IMR-90 (cell line): ENCODE measurements around the gene GPR173. TPM values are rescaled to one million over a fixed set of nuclear protein-coding genes. Genes with fewer than 3 reads are reported as not detected.

Experiments
- ATAC-seq: fragments of 200-7000 bp; cut with Tn5 transposase; 2 replicates; pipeline ENCODE4 v1.9.1; 2020; ENCODE audit warnings: low read depth, mild to moderate bottlenecking, moderate library complexity
- BruUV-seq: library from RNA; stranded (reverse); fragments of 400-500 nt; replicated peaks from 2 replicates; lab custom pipeline; 2021; lab: Mats Ljungman, UMichigan
- CTCF ChIA-PET: fragments of 300-600 bp; formaldehyde crosslinking; extraction: SDS; loops from one replicate; lab custom pipeline; 2021; ENCODE audit warnings: antibody characterized with exemption; lab: Yijun Ruan, JAX
- POLR2A ChIA-PET: fragments of 300-600 bp; sonication (Branson Sonifier 250); formaldehyde crosslinking; loops from one replicate; lab custom pipeline; 2022; ENCODE audit warnings: antibody characterized with exemption; ENCODE audit not compliant: unreplicated experiment; lab: Charles Lee
- DNase-seq: peaks from one replicate; pipeline ENCODE4 v3.0.0; 2013
- H2AFZ ChIP-seq: replicated peaks from 2 replicates; pipeline ENCODE3; 2013; ENCODE audit warnings: low read length, mild to moderate bottlenecking; ENCODE audit not compliant: poor library complexity
- H2AK5ac ChIP-seq: 2 replicates; pipeline ENCODE4 v1.6.1; 2013; ENCODE audit warnings: low read depth, low read length, inconsistent platforms
- H2AK9ac ChIP-seq: replicated peaks from 2 replicates; pipeline ENCODE3; 2013; ENCODE audit warnings: mild to moderate bottlenecking, low read depth, low read length, moderate library complexity; ENCODE audit not compliant: poor library complexity
- H2BK120ac ChIP-seq: 2 replicates; pipeline ENCODE4 v1.6.1; 2013; ENCODE audit warnings: low read depth, low read length, inconsistent platforms
- H2BK15ac ChIP-seq: 3 replicates; pipeline ENCODE4 v1.6.1; 2013; ENCODE audit warnings: low read depth, low read length, inconsistent platforms
- H2BK20ac ChIP-seq: 2 replicates; pipeline ENCODE4 v1.6.1; 2013; ENCODE audit warnings: low read depth, mild to moderate bottlenecking, inconsistent platforms, low read length, moderate library complexity
- H2BK5ac ChIP-seq: 2 replicates; pipeline ENCODE4 v1.6.1; 2013; ENCODE audit warnings: mild to moderate bottlenecking, low read depth, low read length, inconsistent platforms; ENCODE audit not compliant: poor library complexity, severe bottlenecking
- H3K14ac ChIP-seq: replicated peaks from 2 replicates; pipeline ENCODE4 v1.6.1; 2013; ENCODE audit warnings: low read depth, low read length, inconsistent platforms
- H3K18ac ChIP-seq: 2 replicates; pipeline ENCODE4 v1.6.1; 2013; ENCODE audit warnings: low read depth, low read length, control low read depth
- H3K23ac ChIP-seq: 2 replicates; pipeline ENCODE4 v1.6.1; 2013; ENCODE audit warnings: low read depth, low read length, inconsistent platforms
- H3K27ac ChIP-seq: 2 replicates; pipeline ENCODE4 v1.5.1; 2013; ENCODE audit warnings: mild to moderate bottlenecking, control low read depth, low read length; ENCODE audit not compliant: insufficient read depth
- H3K27me3 ChIP-seq: 2 replicates; pipeline ENCODE4 v1.6.1; 2013; ENCODE audit warnings: low read length; ENCODE audit not compliant: control insufficient read depth, insufficient read depth
- H3K36me3 ChIP-seq: 2 replicates; pipeline ENCODE4 v1.6.1; 2013; ENCODE audit warnings: low read length, mixed read lengths; ENCODE audit not compliant: control insufficient read depth, insufficient read depth
- H3K4ac ChIP-seq: 2 replicates; pipeline ENCODE4 v1.6.1; 2013; ENCODE audit warnings: low read depth, low read length, inconsistent platforms
- H3K4me1 ChIP-seq: 2 replicates; pipeline ENCODE4 v1.6.1; 2013; ENCODE audit warnings: low read length, mixed read lengths; ENCODE audit not compliant: control insufficient read depth, insufficient read depth
- H3K4me2 ChIP-seq: 2 replicates; pipeline ENCODE4 v1.6.1; 2013; ENCODE audit warnings: low read depth, mild to moderate bottlenecking, control low read depth, low read length, moderate library complexity
- H3K4me3 ChIP-seq: 2 replicates; pipeline ENCODE4 v1.5.1; 2013; ENCODE audit warnings: low read depth, mild to moderate bottlenecking, control low read depth, low read length, moderate library complexity; ENCODE audit not compliant: insufficient read depth
- H3K56ac ChIP-seq: 2 replicates; pipeline ENCODE4 v1.6.1; 2013; ENCODE audit warnings: low read length, inconsistent platforms; ENCODE audit not compliant: insufficient read depth; ENCODE audit errors: extremely low read depth
- H3K79me1 ChIP-seq, 2 experiments: 2 replicates each; pipeline ENCODE4 v1.6.1; 2013; ENCODE audit warnings: low read length in 2 of 2, inconsistent platforms in 1 of 2, low read depth in 1 of 2
- H3K9ac ChIP-seq: 2 replicates; pipeline ENCODE4 v1.6.1; 2013; ENCODE audit warnings: low read depth, low read length, control low read depth
- H3K9me1 ChIP-seq: 2 replicates; pipeline ENCODE4 v1.6.1; 2013; ENCODE audit warnings: low read length, inconsistent platforms; ENCODE audit not compliant: insufficient read depth
- H3K9me3 ChIP-seq: 2 replicates; pipeline ENCODE4 v1.6.1; 2013; ENCODE audit warnings: low read length; ENCODE audit not compliant: control insufficient read depth, insufficient read depth
- H4K20me1 ChIP-seq: 2 replicates; pipeline ENCODE4 v1.6.1; 2013; ENCODE audit warnings: low read length, inconsistent platforms; ENCODE audit not compliant: insufficient read depth
- H4K5ac ChIP-seq: 2 replicates; pipeline ENCODE4 v1.6.1; 2013; ENCODE audit warnings: mild to moderate bottlenecking, low read depth, low read length, control low read depth
- H4K8ac ChIP-seq, 2 experiments: 2 replicates each; pipeline ENCODE4 v1.6.1; 2013; ENCODE audit warnings: low read depth in 2 of 2, low read length in 2 of 2, control low read depth in 1 of 2, inconsistent platforms in 1 of 2
- H4K91ac ChIP-seq: 2 replicates; pipeline ENCODE4 v1.6.1; 2013; ENCODE audit warnings: low read depth, low read length, inconsistent platforms; ENCODE audit not compliant: insufficient read depth
- BHLHE40 ChIP-seq: fragments of 150-350 bp; IDR thresholded peaks from 2 replicates; pipeline ENCODE4 v1.6.1; 2016; ENCODE audit warnings: mild to moderate bottlenecking, low read depth, low read length
- CHD1 ChIP-seq: IDR thresholded peaks from 2 replicates; pipeline ENCODE4 v1.6.1; 2012; ENCODE audit warnings: low read depth, low read length, improper control_type of control experiment
- MAFK ChIP-seq: IDR thresholded peaks from 2 replicates; pipeline ENCODE4 v1.6.1; 2012; ENCODE audit warnings: low read depth, low read length, improper control_type of control experiment
- MXI1 ChIP-seq: IDR thresholded peaks from 2 replicates; pipeline ENCODE4 v1.6.1; 2012; ENCODE audit warnings: low read depth, mild to moderate bottlenecking, low read length, moderate library complexity, borderline replicate concordance
- POLR2A ChIP-seq: IDR thresholded peaks from 2 replicates; pipeline ENCODE4 v1.6.1; 2012; ENCODE audit warnings: mild to moderate bottlenecking, low read depth, low read length
- RAD21 ChIP-seq: IDR thresholded peaks from 2 replicates; pipeline ENCODE4 v1.6.1; 2012; ENCODE audit warnings: low read length, improper control_type of control experiment
- RFX5 ChIP-seq: IDR thresholded peaks from 2 replicates; pipeline ENCODE4 v1.8.0; 2012; ENCODE audit warnings: low read depth, mild to moderate bottlenecking, low read length, moderate library complexity
- SMC3 ChIP-seq: fragments of 150-350 bp; IDR thresholded peaks from 2 replicates; pipeline ENCODE4 v1.6.1; 2016; ENCODE audit warnings: low read depth, mild to moderate bottlenecking, antibody characterized with exemption, low read length, moderate library complexity
- WGBS, 2 experiments: methylation state at CpG; one replicate each; pipeline versions ENCODE4 v1.1.5 to v1.1.7; 2013; ENCODE audit warnings: missing lambda C conversion rate in 2 of 2; ENCODE audit not compliant: insufficient read length in 1 of 2; ENCODE audit errors: extremely low coverage in 2 of 2; 5-methylcytosine and 5-hydroxymethylcytosine counted together
- dilution Hi-C: fragments of 300-500 bp; cut with HindIII; formaldehyde crosslinking; loops from one replicate; pipeline ENCODE4 v1.14.3; 2018; ENCODE audit warnings: low sequenced_read_pairs; ENCODE audit not compliant: unreplicated experiment
- in situ Hi-C: fragments of 300-500 bp; cut with MboI; formaldehyde crosslinking; loops from 3 replicates; pipeline ENCODE4 v1.14.3; 2019; ENCODE audit warnings: low sequenced_read_pairs, inconsistent platforms, mixed read lengths
- intact Hi-C: fragments of 100-400 bp; cut with micrococcal nuclease; formaldehyde crosslinking; loops from 2 replicates; pipeline ENCODE4 v1.10.0; 2022
- polyA plus RNA-seq, 3 experiments: library from polyadenylated mRNA; depleted of rRNA; stranded (reverse); fragments of >200 nt; gene quantifications; 2 replicates each; pipeline ENCODE4 v1.2.3, GENCODE V29; 2012; ENCODE audit warnings: low replicate concordance in 1 of 3
- total RNA-seq: library from RNA; depleted of rRNA; stranded (reverse); fragments of >200 nt; gene quantifications from 2 replicates; pipeline ENCODE4 v1.2.3, GENCODE V29; 2012
- TF ChIP-seq, protein P1 (sequence below): conservative IDR thresholded peaks from 2 replicates; pipeline ENCODE4 v1.5.1; 2012; ENCODE audit warnings: mild to moderate bottlenecking, low read depth, low read length, improper control_type of control experiment
- TF ChIP-seq, protein P2 (sequence below): fragments of 150-350 bp; IDR thresholded peaks from 2 replicates; pipeline ENCODE4 v1.6.1; 2017; ENCODE audit warnings: mild to moderate bottlenecking, antibody characterized with exemption, low read length, low read depth
- TF ChIP-seq, protein P3 (sequence below): fragments of 150-350 bp; IDR thresholded peaks from 2 replicates; pipeline ENCODE4 v1.6.1; 2016; ENCODE audit warnings: low read depth, mild to moderate bottlenecking, low read length, moderate library complexity, borderline replicate concordance

Gene GPR173
- total and polyA plus RNA-seq, 2 of the 4 experiments (the other 2 are of a cell fraction), result 0.90 to 6.1 TPM

DNA sequence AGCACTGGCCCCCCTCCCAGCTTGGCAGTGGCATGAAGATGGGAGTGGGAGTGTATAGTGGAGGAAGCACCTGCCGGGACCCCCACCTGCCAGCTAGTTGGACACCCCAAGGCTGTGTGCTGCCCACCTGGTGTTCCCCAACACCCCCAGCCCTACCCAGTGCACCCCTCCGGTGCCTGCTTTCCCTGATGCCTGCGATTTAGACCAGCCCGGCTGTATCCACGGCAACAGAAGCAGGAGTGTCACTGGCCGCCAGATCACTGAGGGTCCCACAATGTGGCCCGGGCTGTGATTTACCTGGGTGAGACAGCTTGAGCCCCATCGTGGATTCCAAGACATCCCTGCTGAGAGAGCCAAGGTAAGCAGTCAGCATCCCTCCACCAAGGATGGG, 533 bp downstream of the GPR173 start:
- in situ Hi-C loops, result no loop called here
- WGBS, 2 experiments, result 26% methylated on average over 3 of the region's 8 CpGs; no CpG with 5 or more reads in 1 of the 2 experiments
- intact Hi-C loops, result no loop called here

More for the DNA sequence above, 533 bp downstream of the GPR173 start:
- Histone ChIP-seq H3K9ac (peak overlapping the region; percentile 78), H3K36me3 (no peaks in the 10 kb centered on the region), H2AK9ac (peak overlapping the region; percentile 67), H4K91ac (no peak overlapping the region; the same call in 1 of the 2 replicates), H4K8ac (peak overlapping the region in 1 of 2 experiments; percentile 95; a peak in 1 of 4 replicates), H3K18ac (no peak overlapping the region), H2BK5ac (no peak overlapping the region), H3K4me2 (peak overlapping the region; percentile 97), H2BK120ac (no peak overlapping the region), H3K4me1 (peaks cover 11% of the 10 kb centered on the region; the same call in 1 of the 2 replicates), H3K27ac (peak overlapping the region; percentile 49; the same call in 1 of the 2 replicates), H2BK20ac (no peak overlapping the region), H3K14ac (no peak overlapping the region), H4K5ac (peak overlapping the region; percentile 17; the same call in 1 of the 2 replicates), H3K27me3 (peaks cover 10% of the 10 kb centered on the region), H4K20me1 (peaks cover 36% of the 10 kb centered on the region), H3K79me1 (peaks cover 0 to 42% of the 10 kb centered on the region in 2 experiments), H2AK5ac (no peak overlapping the region), H3K4ac (peak overlapping the region; percentile 10; the same call in 1 of the 2 replicates), H2BK15ac (no peak overlapping the region), H3K9me1 (peaks cover 21% of the 10 kb centered on the region), H3K23ac (no peak overlapping the region), H3K4me3 (peak overlapping the region; percentile 100), H3K9me3 (no peaks in the 10 kb centered on the region), H3K56ac (no peak overlapping the region), H2AFZ (no peak overlapping the region)
- POLR2A ChIA-PET, result no interaction called here
- TF ChIP-seq, protein P1, sequence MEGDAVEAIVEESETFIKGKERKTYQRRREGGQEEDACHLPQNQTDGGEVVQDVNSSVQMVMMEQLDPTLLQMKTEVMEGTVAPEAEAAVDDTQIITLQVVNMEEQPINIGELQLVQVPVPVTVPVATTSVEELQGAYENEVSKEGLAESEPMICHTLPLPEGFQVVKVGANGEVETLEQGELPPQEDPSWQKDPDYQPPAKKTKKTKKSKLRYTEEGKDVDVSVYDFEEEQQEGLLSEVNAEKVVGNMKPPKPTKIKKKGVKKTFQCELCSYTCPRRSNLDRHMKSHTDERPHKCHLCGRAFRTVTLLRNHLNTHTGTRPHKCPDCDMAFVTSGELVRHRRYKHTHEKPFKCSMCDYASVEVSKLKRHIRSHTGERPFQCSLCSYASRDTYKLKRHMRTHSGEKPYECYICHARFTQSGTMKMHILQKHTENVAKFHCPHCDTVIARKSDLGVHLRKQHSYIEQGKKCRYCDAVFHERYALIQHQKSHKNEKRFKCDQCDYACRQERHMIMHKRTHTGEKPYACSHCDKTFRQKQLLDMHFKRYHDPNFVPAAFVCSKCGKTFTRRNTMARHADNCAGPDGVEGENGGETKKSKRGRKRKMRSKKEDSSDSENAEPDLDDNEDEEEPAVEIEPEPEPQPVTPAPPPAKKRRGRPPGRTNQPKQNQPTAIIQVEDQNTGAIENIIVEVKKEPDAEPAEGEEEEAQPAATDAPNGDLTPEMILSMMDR, result no peak
- TF ChIP-seq RAD21 (no peak), RFX5 (no peak), BHLHE40 (no peak), MXI1 (no peak), POLR2A (no peak), MAFK (no peak), CHD1 (no peak), SMC3 (no peak)
- TF ChIP-seq, protein P2, sequence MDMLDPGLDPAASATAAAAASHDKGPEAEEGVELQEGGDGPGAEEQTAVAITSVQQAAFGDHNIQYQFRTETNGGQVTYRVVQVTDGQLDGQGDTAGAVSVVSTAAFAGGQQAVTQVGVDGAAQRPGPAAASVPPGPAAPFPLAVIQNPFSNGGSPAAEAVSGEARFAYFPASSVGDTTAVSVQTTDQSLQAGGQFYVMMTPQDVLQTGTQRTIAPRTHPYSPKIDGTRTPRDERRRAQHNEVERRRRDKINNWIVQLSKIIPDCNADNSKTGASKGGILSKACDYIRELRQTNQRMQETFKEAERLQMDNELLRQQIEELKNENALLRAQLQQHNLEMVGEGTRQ, result no peak
- TF ChIP-seq, protein P3, sequence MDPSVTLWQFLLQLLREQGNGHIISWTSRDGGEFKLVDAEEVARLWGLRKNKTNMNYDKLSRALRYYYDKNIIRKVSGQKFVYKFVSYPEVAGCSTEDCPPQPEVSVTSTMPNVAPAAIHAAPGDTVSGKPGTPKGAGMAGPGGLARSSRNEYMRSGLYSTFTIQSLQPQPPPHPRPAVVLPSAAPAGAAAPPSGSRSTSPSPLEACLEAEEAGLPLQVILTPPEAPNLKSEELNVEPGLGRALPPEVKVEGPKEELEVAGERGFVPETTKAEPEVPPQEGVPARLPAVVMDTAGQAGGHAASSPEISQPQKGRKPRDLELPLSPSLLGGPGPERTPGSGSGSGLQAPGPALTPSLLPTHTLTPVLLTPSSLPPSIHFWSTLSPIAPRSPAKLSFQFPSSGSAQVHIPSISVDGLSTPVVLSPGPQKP, result no peak
- CTCF ChIA-PET, result no interaction called here
- dilution Hi-C loops, result no loop called here
- BruUV-seq, result no TSS peak
- no peak for ATAC-seq
- DNase-seq, result no peak
